Ovary (tissue), 9 donors: ENCODE measurements around the gene YAP1. TPM values are rescaled to one million over a fixed set of nuclear protein-coding genes. Genes with fewer than 3 reads are reported as not detected.

Source experiments
- DNase-seq, 5 donors: peaks; one replicate each; pipeline ENCODE4 v3.0.0-alpha.2; 2019 to 2020
- H3K27ac ChIP-seq, 2 donors: fragments of 200-600 bp; one replicate each; pipeline versions ENCODE4 v1.5.1 to v1.8.0; 2019 to 2022
- H3K27me3 ChIP-seq: fragments of 200-600 bp; one replicate; pipeline ENCODE4 v1.8.0; 2022
- H3K36me3 ChIP-seq: fragments of 200-600 bp; sonication (generic); one replicate; pipeline ENCODE4 v1.5.1; 2019
- H3K4me1 ChIP-seq: one replicate; pipeline ENCODE4 v1.8.1; 2013; ENCODE audit warnings: mild to moderate bottlenecking, moderate library complexity; ENCODE audit not compliant: insufficient read depth
- H3K4me3 ChIP-seq: fragments of 200-600 bp; sonication (generic); one replicate; pipeline ENCODE4 v1.5.1; 2017
- H3K9me3 ChIP-seq, 2 donors: fragments of 200-600 bp in 1 of 2; sonication (generic) in 1 of 2; one replicate each; pipeline versions ENCODE4 v1.5.1 to v1.8.1; 2013 to 2019; ENCODE audit warnings: mild to moderate bottlenecking in 1 of 2, moderate library complexity in 1 of 2
- CTCF ChIP-seq, 3 donors: fragments of 450-650 bp in 2 of 3; fragments of 200-600 bp in 1 of 3; IDR thresholded peaks; one replicate each; pipeline versions ENCODE4 v1.5.1 to v1.8.0; 2016 to 2022; ENCODE audit warnings: antibody characterized with exemption in 3 of 3, mild to moderate bottlenecking in 1 of 3
- EP300 ChIP-seq: sonication (generic); formaldehyde crosslinking; IDR thresholded peaks from one replicate; pipeline ENCODE4 v1.6.1; 2017; ENCODE audit warnings: antibody characterized with exemption
- POLR2A ChIP-seq: fragments of 450-650 bp; IDR thresholded peaks from one replicate; pipeline ENCODE4 v1.6.1; 2017; ENCODE audit warnings: antibody characterized with exemption, mild to moderate bottlenecking, moderate library complexity
- WGBS, 3 donors: extraction: QIAGEN DNeasy Blood & Tissue Kit in 1 of 3; methylation state at CpG; one replicate each; pipeline versions ENCODE4 v1.1.5 to v1.1.7; 2013 to 2017; 5-methylcytosine and 5-hydroxymethylcytosine counted together
- intact Hi-C, 4 donors: fragments of 100-400 bp; cut with DNase I; formaldehyde crosslinking; loops; one replicate each; pipeline versions ENCODE4 v1.11.0 to v1.15.1; 2022 to 2023
- polyA plus RNA-seq, 2 donors: library from polyadenylated mRNA; stranded (reverse); fragments of 200-250 nt in 1 of 2; fragments of 350-450 nt in 1 of 2; fragmentation: Illumina TruSeq in 1 of 2; extraction: RNeasy Lipid Tissue Mini Kit (QIAGEN cat#74804) in 1 of 2; gene quantifications; one replicate each; pipeline ENCODE4 v1.2.3, GENCODE V29; 2013 to 2014
- total RNA-seq, 7 donors: library from RNA; depleted of rRNA in 2 of 7; stranded (reverse); fragments of >200 nt in 2 of 7; fragmentation: NEBNext Ultra II Directional in 3 of 7; extraction: Animal tissue kit (Norgen Biotek cat#: 25700) in 3 of 7; gene quantifications; one replicate each; pipeline versions ENCODE4 v1.1.0 to v1.2.4, GENCODE V29; 2016 to 2023
- donor health status: DM: no; HTN: no; CAD: no; lungs with moderate emphysema.
- donor health status: DM: no; HTN: no; CAD: no.
- donor health status: Bipolar disorder and iron deficiency.
- donor health status: DM: yes; HTN: yes; CAD: no.
- donor health status: DM: no; HTN: no; CAD: no.
- donor health status: DM: yes; HTN: yes; CAD: no.

The YAP1 gene
- total and polyA plus RNA-seq, 9 donors: 70.3 to 184 (median 147) TPM

- Histone ChIP-seq H3K4me1 (no peaks in the 10 kb centered on the region), H3K27ac (no peak overlapping the region), H3K9me3 (no peaks in the 10 kb centered on the region), H3K27me3 (no peaks in the 10 kb centered on the region), H3K4me3 (no peak overlapping the region), H3K36me3 (no peaks in the 10 kb centered on the region)
- intact Hi-C loops: no loop called here
- 46 to 93% (median 49%) methylated on average over 1 of the region's 1 CpG for WGBS, 3 donors
- TF ChIP-seq POLR2A (no peak), CTCF (IDR thresholded peaks at IDR 0.05) (no peak), EP300 (no peak)
- no peak for DNase-seq
Measured at GRCh38 chr11:102070766-102071165, 39.5 kb upstream of the YAP1 start.

- intact Hi-C loops: no loop called here
- Histone ChIP-seq H3K27me3 (no peaks in the 10 kb centered on the region), H3K27ac (no peak overlapping the region), H3K9me3 (no peaks in the 10 kb centered on the region), H3K36me3 (no peaks in the 10 kb centered on the region), H3K4me1 (no peaks in the 10 kb centered on the region), H3K4me3 (no peak overlapping the region)
- WGBS, 3 donors: 69 to 98% (median 87%) methylated on average over 1 of the region's 1 CpG
- no peak for TF ChIP-seq EP300
- TF ChIP-seq CTCF (IDR thresholded peaks at IDR 0.05): no peak
- no peak for TF ChIP-seq POLR2A
- DNase-seq: no peak
Measured at GRCh38 chr11:102071497-102072472, 38.5 kb upstream of the YAP1 start.

- Histone ChIP-seq H3K9me3 (no peaks in the 10 kb centered on the region), H3K27me3 (no peaks in the 10 kb centered on the region), H3K27ac (no peak overlapping the region), H3K4me3 (no peak overlapping the region), H3K36me3 (no peaks in the 10 kb centered on the region), H3K4me1 (no peaks in the 10 kb centered on the region)
- DNase-seq: no peak
- WGBS, 3 donors: 96% methylated on average over 2 of the region's 2 CpGs
- TF ChIP-seq EP300 (no peak), CTCF (IDR thresholded peaks at IDR 0.05) (no peak), POLR2A (no peak)
- intact Hi-C loops: no loop called here
Measured at GRCh38 chr11:102073253-102073652, 37.0 kb upstream of the YAP1 start.

- Histone ChIP-seq H3K27me3 (no peaks in the 10 kb centered on the region), H3K9me3 (no peaks in the 10 kb centered on the region), H3K36me3 (no peaks in the 10 kb centered on the region), H3K4me3 (no peak overlapping the region), H3K4me1 (no peaks in the 10 kb centered on the region), H3K27ac (no peak overlapping the region)
- DNase-seq: no peak
- intact Hi-C loops: no loop called here
- TF ChIP-seq EP300 (no peak), POLR2A (no peak), CTCF (IDR thresholded peaks at IDR 0.05) (no peak)
Measured at GRCh38 chr11:102079625-102080024, 30.6 kb upstream of the YAP1 start.
